ENCODE results near the gene FGGY.

The FGGY gene

GRCh38 chr1:59383963-59384362 lies 87.1 kb downstream of the FGGY start:
- no peak for DNase-seq

GRCh38 chr1:59384443-59384842 lies 87.5 kb downstream of the FGGY start:
- DNase-seq, result no peak

- DNase-seq, result no peak
Measured at GRCh38 chr1:59388191-59388590, 91.3 kb downstream of the FGGY start.

GRCh38 chr1:59389847-59390246 lies 93.0 kb downstream of the FGGY start:
- no peak for DNase-seq

- DNase-seq, result no peak
Measured at GRCh38 chr1:59390307-59390706, 93.4 kb downstream of the FGGY start.

- DNase-seq, result no peak
Measured at GRCh38 chr1:59391212-59392179, 94.6 kb downstream of the FGGY start.

- peak in 44 of 58 donors; percentile 2 to 70 (median 25) for DNase-seq
Measured at GRCh38 chr1:59393211-59394180, 96.6 kb downstream of the FGGY start.

GRCh38 chr1:59394706-59395425 lies 98.0 kb downstream of the FGGY start:
- DNase-seq, result no peak

GRCh38 chr1:59396387-59396786 lies 99.5 kb downstream of the FGGY start:
- DNase-seq, result no peak

GRCh38 chr1:59397139-59397858 lies 100.4 kb downstream of the FGGY start:
- DNase-seq, result no peak

GRCh38 chr1:59399642-59400041 lies 102.7 kb downstream of the FGGY start:
- no peak for DNase-seq

GRCh38 chr1:59401581-59401980 lies 104.7 kb downstream of the FGGY start:
- no peak for DNase-seq

GRCh38 chr1:59404796-59405195 lies 107.9 kb downstream of the FGGY start:
- DNase-seq, result no peak

GRCh38 chr1:59406437-59407164 lies 109.7 kb downstream of the FGGY start:
- no peak for DNase-seq

GRCh38 chr1:59408608-59409240 lies 111.8 kb downstream of the FGGY start:
- DNase-seq, result no peak

GRCh38 chr1:59409549-59409948 lies 112.7 kb downstream of the FGGY start:
- DNase-seq, result no peak

- no peak for DNase-seq
Measured at GRCh38 chr1:59409986-59410385, 113.1 kb downstream of the FGGY start.

GRCh38 chr1:59410457-59410856 lies 113.6 kb downstream of the FGGY start:
- DNase-seq, result no peak

- no peak for DNase-seq
Measured at GRCh38 chr1:59411147-59411546, 114.3 kb downstream of the FGGY start.

All from anterior cingulate cortex (tissue), 58 donors.